Neuron (in vitro differentiated cells): ENCODE results near the gene DDX11.
"Not testable (repeated sequence)": the region's sequence is repeated elsewhere in the genome, so short reads cannot be mapped to it uniquely, and the experiment has no call there.

Experiments used
- H2AFZ ChIP-seq: one replicate; pipeline ENCODE4 v1.6.1; 2013; ENCODE audit warnings: low read depth, mild to moderate bottlenecking, inconsistent platforms, low read length, moderate library complexity
- H3K27me3 ChIP-seq: one replicate; pipeline ENCODE4 v1.6.1; 2013; ENCODE audit warnings: low read length; ENCODE audit not compliant: insufficient read depth
- H3K36me3 ChIP-seq: one replicate; pipeline ENCODE4 v1.6.1; 2013; ENCODE audit warnings: low read length; ENCODE audit not compliant: insufficient read depth
- H3K4me1 ChIP-seq: one replicate; pipeline ENCODE4 v1.6.1; 2013; ENCODE audit warnings: low read length; ENCODE audit not compliant: insufficient read depth
- H3K4me3 ChIP-seq: 2 replicates; pipeline ENCODE4 v1.5.1; 2013; ENCODE audit warnings: mild to moderate bottlenecking, low read length, moderate library complexity
- H3K9me3 ChIP-seq: one replicate; pipeline ENCODE4 v1.6.1; 2013; ENCODE audit warnings: low read length

The DDX11 gene

GRCh38 chr12:31073527-31074332 is at the start of gene DDX11:
Gene DDX11, plus strand, starts transcription at chr12:31073860. Its CDS starts 4,534 bp downstream, at chr12:31078394.
- peak within 1 kb of the TSS; percentile 93 for H3K4me3 ChIP-seq
- H2AFZ ChIP-seq: peak within 1 kb of the TSS; percentile 94
- not testable (repeated sequence) for H3K27me3 ChIP-seq, H3K9me3 ChIP-seq, H3K36me3 ChIP-seq
- peaks cover 12% of the 10 kb centered on the region for H3K4me1 ChIP-seq

GRCh38 chr12:31026202-31026601 is 47.5 kb upstream of the DDX11 start:
- no peak overlapping the region for H2AFZ ChIP-seq
- no peaks in the 10 kb centered on the region for H3K36me3 ChIP-seq
- H3K9me3 ChIP-seq: no peaks in the 10 kb centered on the region
- H3K4me1 ChIP-seq: peaks cover 8% of the 10 kb centered on the region
- no peak overlapping the region for H3K4me3 ChIP-seq
- no peaks in the 10 kb centered on the region for H3K27me3 ChIP-seq

GRCh38 chr12:31027006-31027405 is 46.7 kb upstream of the DDX11 start:
- not testable (repeated sequence) for H3K4me1 ChIP-seq, H3K4me3 ChIP-seq, H3K9me3 ChIP-seq, H3K27me3 ChIP-seq, H2AFZ ChIP-seq, H3K36me3 ChIP-seq

GRCh38 chr12:31029468-31029867 is 44.2 kb upstream of the DDX11 start:
- Histone ChIP-seq H3K9me3 (no peaks in the 10 kb centered on the region), H3K36me3 (no peaks in the 10 kb centered on the region), H2AFZ (no peak overlapping the region), H3K4me3 (no peak overlapping the region), H3K4me1 (peaks cover 8% of the 10 kb centered on the region), H3K27me3 (no peaks in the 10 kb centered on the region)

- H3K9me3 ChIP-seq: no peaks in the 10 kb centered on the region
- no peaks in the 10 kb centered on the region for H3K36me3 ChIP-seq
- H3K4me3 ChIP-seq: no peak overlapping the region
- no peaks in the 10 kb centered on the region for H3K27me3 ChIP-seq
- H2AFZ ChIP-seq: no peak overlapping the region
- peaks cover 8% of the 10 kb centered on the region for H3K4me1 ChIP-seq
Measured at GRCh38 chr12:31029916-31030562, 43.6 kb upstream of the DDX11 start.

- no peaks in the 10 kb centered on the region for H3K9me3 ChIP-seq
- no peaks in the 10 kb centered on the region for H3K36me3 ChIP-seq
- no peak overlapping the region for H2AFZ ChIP-seq
- no peak overlapping the region for H3K4me3 ChIP-seq
- no peaks in the 10 kb centered on the region for H3K27me3 ChIP-seq
- H3K4me1 ChIP-seq: peaks cover 4% of the 10 kb centered on the region
Measured at GRCh38 chr12:31031951-31032335, 41.7 kb upstream of the DDX11 start.

GRCh38 chr12:31033146-31033545 is 40.5 kb upstream of the DDX11 start:
- peaks cover 2% of the 10 kb centered on the region for H3K4me1 ChIP-seq
- no peaks in the 10 kb centered on the region for H3K27me3 ChIP-seq
- H3K36me3 ChIP-seq: no peaks in the 10 kb centered on the region
- no peaks in the 10 kb centered on the region for H3K9me3 ChIP-seq
- H3K4me3 ChIP-seq: no peak overlapping the region
- no peak overlapping the region for H2AFZ ChIP-seq

- no peak overlapping the region for H2AFZ ChIP-seq
- H3K36me3 ChIP-seq: no peaks in the 10 kb centered on the region
- no peak overlapping the region for H3K4me3 ChIP-seq
- peaks cover 2% of the 10 kb centered on the region for H3K4me1 ChIP-seq
- H3K9me3 ChIP-seq: no peaks in the 10 kb centered on the region
- no peaks in the 10 kb centered on the region for H3K27me3 ChIP-seq
Measured at GRCh38 chr12:31033681-31034080, 40.0 kb upstream of the DDX11 start.

GRCh38 chr12:31034372-31034771 is 39.3 kb upstream of the DDX11 start:
- Histone ChIP-seq H3K27me3 (no peaks in the 10 kb centered on the region), H3K4me3 (no peak overlapping the region), H3K9me3 (no peaks in the 10 kb centered on the region), H3K4me1 (peaks cover 1% of the 10 kb centered on the region), H2AFZ (no peak overlapping the region), H3K36me3 (no peaks in the 10 kb centered on the region)

- Histone ChIP-seq H3K4me1 (no peaks in the 10 kb centered on the region), H3K27me3 (no peaks in the 10 kb centered on the region), H3K36me3 (no peaks in the 10 kb centered on the region), H3K4me3 (no peak overlapping the region), H2AFZ (no peak overlapping the region), H3K9me3 (no peaks in the 10 kb centered on the region)
Measured at GRCh38 chr12:31035226-31035625, 38.4 kb upstream of the DDX11 start.

GRCh38 chr12:31035967-31036665 is 37.5 kb upstream of the DDX11 start:
- Histone ChIP-seq H3K4me1 (no peaks in the 10 kb centered on the region), H3K4me3 (no peak overlapping the region), H2AFZ (no peak overlapping the region), H3K9me3 (no peaks in the 10 kb centered on the region), H3K27me3 (no peaks in the 10 kb centered on the region), H3K36me3 (no peaks in the 10 kb centered on the region)

- no peaks in the 10 kb centered on the region for H3K4me1 ChIP-seq
- no peaks in the 10 kb centered on the region for H3K9me3 ChIP-seq
- H3K4me3 ChIP-seq: no peak overlapping the region
- no peaks in the 10 kb centered on the region for H3K27me3 ChIP-seq
- H2AFZ ChIP-seq: no peak overlapping the region
- H3K36me3 ChIP-seq: no peaks in the 10 kb centered on the region
Measured at GRCh38 chr12:31037028-31037427, 36.6 kb upstream of the DDX11 start.

GRCh38 chr12:31037931-31038330 is 35.7 kb upstream of the DDX11 start:
- Histone ChIP-seq H3K4me3 (no peak overlapping the region), H3K36me3 (no peaks in the 10 kb centered on the region), H2AFZ (no peak overlapping the region), H3K4me1 (no peaks in the 10 kb centered on the region), H3K27me3 (no peaks in the 10 kb centered on the region), H3K9me3 (no peaks in the 10 kb centered on the region)
